ENCODE data around the gene PTPRN2.
"Not testable (repeated sequence)": the region's sequence is repeated elsewhere in the genome, so short reads cannot be mapped to it uniquely, and the experiment has no call there.

PTPRN2 gene

GRCh38 chr7:157980341-157980731 lies 607.3 kb downstream of the PTPRN2 start:
- DNase-seq (ENCODE audit: low read depth in 2 of 2): not testable (repeated sequence)

GRCh38 chr7:157979636-157980340 lies 607.8 kb downstream of the PTPRN2 start:
- no peak for DNase-seq (ENCODE audit: low read depth in 2 of 2)

- DNase-seq (ENCODE audit: low read depth in 2 of 2): no peak
Measured at GRCh38 chr7:157978766-157979165, 608.9 kb downstream of the PTPRN2 start.

- DNase-seq (ENCODE audit: low read depth in 2 of 2): no peak
Measured at GRCh38 chr7:157977717-157978496, 609.7 kb downstream of the PTPRN2 start.

GRCh38 chr7:157977306-157977705 lies 610.3 kb downstream of the PTPRN2 start:
- no peak for DNase-seq (ENCODE audit: low read depth in 2 of 2)

- DNase-seq (ENCODE audit: low read depth in 2 of 2): no peak
Measured at GRCh38 chr7:157976406-157976805, 611.2 kb downstream of the PTPRN2 start.

GRCh38 chr7:157975401-157976372 lies 611.9 kb downstream of the PTPRN2 start:
- no peak for DNase-seq (ENCODE audit: low read depth in 2 of 2)

- DNase-seq (ENCODE audit: low read depth in 2 of 2): no peak
Measured at GRCh38 chr7:157974678-157975230, 612.9 kb downstream of the PTPRN2 start.

GRCh38 chr7:157973971-157974677 lies 613.5 kb downstream of the PTPRN2 start:
- DNase-seq (ENCODE audit: low read depth in 2 of 2): no peak

GRCh38 chr7:157972914-157973313 lies 614.7 kb downstream of the PTPRN2 start:
- no peak for DNase-seq (ENCODE audit: low read depth in 2 of 2)

- DNase-seq (ENCODE audit: low read depth in 2 of 2): no peak
Measured at GRCh38 chr7:157971501-157971900, 616.1 kb downstream of the PTPRN2 start.

- no peak for DNase-seq (ENCODE audit: low read depth in 2 of 2)
Measured at GRCh38 chr7:157970744-157971143, 616.9 kb downstream of the PTPRN2 start.

- DNase-seq (ENCODE audit: low read depth in 2 of 2): no peak
Measured at GRCh38 chr7:157969995-157970394, 617.6 kb downstream of the PTPRN2 start.

- DNase-seq (ENCODE audit: low read depth in 2 of 2): no peak
Measured at GRCh38 chr7:157966490-157966889, 621.1 kb downstream of the PTPRN2 start.

- no peak for DNase-seq (ENCODE audit: low read depth in 2 of 2)
Measured at GRCh38 chr7:157964521-157964920, 623.1 kb downstream of the PTPRN2 start.

GRCh38 chr7:157964016-157964415 lies 623.6 kb downstream of the PTPRN2 start:
- no peak for DNase-seq (ENCODE audit: low read depth in 2 of 2)

- no peak for DNase-seq (ENCODE audit: low read depth in 2 of 2)
Measured at GRCh38 chr7:157963526-157963925, 624.1 kb downstream of the PTPRN2 start.

- DNase-seq (ENCODE audit: low read depth in 2 of 2): no peak
Measured at GRCh38 chr7:157962458-157963306, 624.9 kb downstream of the PTPRN2 start.

GRCh38 chr7:157961731-157962457 lies 625.7 kb downstream of the PTPRN2 start:
- no peak for DNase-seq (ENCODE audit: low read depth in 2 of 2)
